Measurements from ENCODE around the gene HEBP2.

HEBP2 gene

DNA sequence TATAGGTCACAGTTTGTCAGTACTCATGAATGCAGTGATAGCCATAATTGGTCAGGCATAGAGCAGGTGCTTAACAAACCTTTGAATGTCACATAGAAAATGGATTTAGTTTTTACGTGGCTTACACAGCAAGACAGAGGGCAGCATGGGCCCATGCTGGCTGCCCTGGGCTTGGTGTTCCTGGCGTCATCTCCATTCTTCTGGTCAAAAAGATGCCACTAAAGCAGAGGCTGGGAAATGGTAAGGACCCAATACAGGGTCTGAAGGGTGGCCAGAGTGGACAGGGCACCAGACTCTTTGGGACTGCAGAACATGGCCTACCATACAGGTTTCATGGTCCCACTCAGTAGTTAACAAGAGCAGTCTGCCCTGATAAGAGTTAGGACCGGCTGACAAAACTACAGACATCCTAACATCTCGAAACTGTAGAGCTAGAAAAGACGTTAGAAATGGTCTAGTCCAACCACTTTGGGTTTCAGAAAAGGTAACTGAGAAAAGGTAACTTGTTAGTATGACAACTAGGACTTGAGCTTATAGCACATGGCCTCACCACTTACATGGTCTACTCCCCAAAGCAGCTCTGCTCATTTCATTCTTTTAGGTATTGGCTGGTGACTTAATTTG is 22.6 kb downstream of the HEBP2 start:
- DNase-seq (ENCODE audit: insufficient read length, low spot score) (no peak), FAIRE-seq (no peak)
- TF ChIP-seq, protein P1, sequence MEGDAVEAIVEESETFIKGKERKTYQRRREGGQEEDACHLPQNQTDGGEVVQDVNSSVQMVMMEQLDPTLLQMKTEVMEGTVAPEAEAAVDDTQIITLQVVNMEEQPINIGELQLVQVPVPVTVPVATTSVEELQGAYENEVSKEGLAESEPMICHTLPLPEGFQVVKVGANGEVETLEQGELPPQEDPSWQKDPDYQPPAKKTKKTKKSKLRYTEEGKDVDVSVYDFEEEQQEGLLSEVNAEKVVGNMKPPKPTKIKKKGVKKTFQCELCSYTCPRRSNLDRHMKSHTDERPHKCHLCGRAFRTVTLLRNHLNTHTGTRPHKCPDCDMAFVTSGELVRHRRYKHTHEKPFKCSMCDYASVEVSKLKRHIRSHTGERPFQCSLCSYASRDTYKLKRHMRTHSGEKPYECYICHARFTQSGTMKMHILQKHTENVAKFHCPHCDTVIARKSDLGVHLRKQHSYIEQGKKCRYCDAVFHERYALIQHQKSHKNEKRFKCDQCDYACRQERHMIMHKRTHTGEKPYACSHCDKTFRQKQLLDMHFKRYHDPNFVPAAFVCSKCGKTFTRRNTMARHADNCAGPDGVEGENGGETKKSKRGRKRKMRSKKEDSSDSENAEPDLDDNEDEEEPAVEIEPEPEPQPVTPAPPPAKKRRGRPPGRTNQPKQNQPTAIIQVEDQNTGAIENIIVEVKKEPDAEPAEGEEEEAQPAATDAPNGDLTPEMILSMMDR (IDR thresholded peaks at IDR 0.05; ENCODE audit: insufficient read depth, missing control alignments): no peak

DNA sequence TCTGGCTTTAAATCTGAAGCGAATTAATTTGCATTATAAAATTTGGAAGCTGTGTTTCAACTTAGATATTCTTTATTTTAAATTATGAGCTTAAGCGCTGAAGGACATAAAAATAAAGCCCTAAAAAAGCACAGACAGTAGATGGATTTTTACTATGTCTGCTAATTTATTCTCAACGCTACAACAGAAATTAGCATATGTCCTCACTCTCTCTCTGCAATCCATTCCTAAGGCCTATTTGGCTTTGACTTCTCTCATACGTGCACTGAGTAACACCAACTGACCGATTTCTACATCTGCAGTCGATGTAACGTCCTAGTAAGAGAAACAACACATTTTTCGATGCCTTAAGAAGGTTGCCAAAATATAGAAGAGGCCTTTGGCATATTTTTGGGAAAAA is 23.7 kb downstream of the HEBP2 start:
- no peak for DNase-seq (ENCODE audit: insufficient read length, low spot score)
- TF ChIP-seq, protein P1 (IDR thresholded peaks at IDR 0.05; ENCODE audit: insufficient read depth, missing control alignments): no peak
- no peak for FAIRE-seq

DNA sequence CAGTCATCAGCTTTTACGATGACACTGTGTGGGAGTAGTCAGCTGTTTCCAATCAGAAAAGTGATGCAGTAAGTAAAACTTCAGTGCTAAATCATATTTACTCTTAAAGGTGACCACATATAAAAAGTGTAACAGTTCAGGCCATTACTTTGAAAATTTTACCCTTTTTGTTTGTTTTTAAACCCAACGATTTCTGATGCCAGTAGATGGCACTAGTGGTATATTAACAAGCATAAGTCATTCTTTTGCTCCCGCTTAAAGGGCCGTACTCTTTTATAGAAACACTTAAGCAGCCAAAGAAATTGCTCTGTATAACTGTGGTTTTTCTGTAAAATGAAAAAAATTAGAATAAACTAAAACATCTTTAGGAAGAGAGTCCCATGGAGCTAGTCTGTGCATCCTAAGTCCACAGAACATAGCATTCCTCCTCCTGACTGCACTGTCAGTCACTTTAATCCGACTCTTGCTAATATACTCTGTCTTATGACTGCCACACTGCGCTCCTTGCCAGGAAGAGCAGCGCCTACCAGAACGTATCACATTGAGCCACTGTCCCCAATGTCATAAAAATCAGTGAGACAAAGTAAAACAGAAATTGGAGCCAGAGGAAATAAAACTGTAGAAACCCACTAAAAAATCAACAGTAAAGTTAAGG is 25.0 kb downstream of the HEBP2 start:
- no peak for DNase-seq (ENCODE audit: insufficient read length, low spot score)
- TF ChIP-seq, protein P1 (IDR thresholded peaks at IDR 0.05; ENCODE audit: insufficient read depth, missing control alignments): peak; percentile 65
- FAIRE-seq: peak; percentile 38

DNA sequence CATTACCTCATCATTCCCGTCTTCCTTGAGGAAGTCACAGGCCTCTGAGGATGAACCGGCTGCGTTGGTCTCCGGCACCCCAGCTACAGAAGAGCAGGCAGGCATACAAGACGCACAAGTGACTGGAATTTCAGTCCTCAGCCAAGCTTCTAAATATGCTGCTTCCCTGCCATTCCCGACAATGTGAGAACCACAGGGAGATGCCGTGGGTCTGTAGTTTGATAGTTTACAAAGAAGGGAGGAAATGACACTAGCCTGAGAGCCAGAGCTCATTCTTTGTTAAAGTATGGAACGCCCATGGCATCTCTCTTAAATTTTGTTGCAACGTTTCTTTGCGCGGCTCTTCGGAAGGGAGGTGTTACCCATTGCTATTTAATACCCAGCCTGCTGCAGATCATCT is 25.7 kb downstream of the HEBP2 start:
- DNase-seq (ENCODE audit: insufficient read length, low spot score): no peak
- FAIRE-seq: no peak
- TF ChIP-seq, protein P1 (IDR thresholded peaks at IDR 0.05; ENCODE audit: insufficient read depth, missing control alignments): no peak

DNA sequence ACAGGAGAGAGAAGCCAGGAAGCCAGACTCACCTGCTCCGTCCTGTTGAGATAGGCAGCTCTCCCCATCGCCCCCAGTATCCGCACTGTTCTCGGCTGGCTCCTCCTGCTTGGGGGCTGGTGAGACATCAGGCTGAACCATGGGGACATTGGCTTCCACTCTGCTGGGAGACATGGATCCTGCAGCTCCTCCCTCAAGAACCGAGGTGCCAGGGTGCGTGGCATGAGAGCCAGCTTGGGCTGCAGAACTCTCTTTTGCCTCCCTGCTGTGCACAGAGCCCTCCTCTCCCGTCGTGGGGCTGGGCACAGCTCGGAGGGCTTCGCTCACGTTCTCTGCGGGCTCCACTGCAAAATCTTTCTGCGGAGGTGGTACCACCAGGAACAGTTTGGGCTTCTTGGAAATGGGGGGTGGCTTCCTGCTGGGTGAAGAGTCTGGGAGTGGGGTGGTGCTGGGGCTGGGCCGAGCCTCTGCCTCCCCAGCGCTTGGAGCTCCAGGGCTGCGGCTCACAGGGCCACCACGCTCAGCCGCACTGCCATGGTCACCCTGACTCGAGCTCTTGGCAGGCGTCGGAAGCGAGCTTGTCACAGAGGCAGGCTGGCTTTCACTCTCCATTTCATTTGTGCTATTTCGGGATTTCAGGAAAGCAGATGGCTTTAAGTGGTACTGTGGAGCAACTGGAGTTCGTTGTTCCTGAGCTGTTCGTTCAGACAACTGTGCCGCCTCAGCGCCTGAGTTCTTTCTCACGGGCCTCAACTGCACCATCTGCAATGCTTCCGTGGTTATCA is 26.5 kb downstream of the HEBP2 start:
- TF ChIP-seq, protein P1 (IDR thresholded peaks at IDR 0.05; ENCODE audit: insufficient read depth, missing control alignments): no peak
- DNase-seq (ENCODE audit: insufficient read length, low spot score) (no peak), FAIRE-seq (no peak)

DNA sequence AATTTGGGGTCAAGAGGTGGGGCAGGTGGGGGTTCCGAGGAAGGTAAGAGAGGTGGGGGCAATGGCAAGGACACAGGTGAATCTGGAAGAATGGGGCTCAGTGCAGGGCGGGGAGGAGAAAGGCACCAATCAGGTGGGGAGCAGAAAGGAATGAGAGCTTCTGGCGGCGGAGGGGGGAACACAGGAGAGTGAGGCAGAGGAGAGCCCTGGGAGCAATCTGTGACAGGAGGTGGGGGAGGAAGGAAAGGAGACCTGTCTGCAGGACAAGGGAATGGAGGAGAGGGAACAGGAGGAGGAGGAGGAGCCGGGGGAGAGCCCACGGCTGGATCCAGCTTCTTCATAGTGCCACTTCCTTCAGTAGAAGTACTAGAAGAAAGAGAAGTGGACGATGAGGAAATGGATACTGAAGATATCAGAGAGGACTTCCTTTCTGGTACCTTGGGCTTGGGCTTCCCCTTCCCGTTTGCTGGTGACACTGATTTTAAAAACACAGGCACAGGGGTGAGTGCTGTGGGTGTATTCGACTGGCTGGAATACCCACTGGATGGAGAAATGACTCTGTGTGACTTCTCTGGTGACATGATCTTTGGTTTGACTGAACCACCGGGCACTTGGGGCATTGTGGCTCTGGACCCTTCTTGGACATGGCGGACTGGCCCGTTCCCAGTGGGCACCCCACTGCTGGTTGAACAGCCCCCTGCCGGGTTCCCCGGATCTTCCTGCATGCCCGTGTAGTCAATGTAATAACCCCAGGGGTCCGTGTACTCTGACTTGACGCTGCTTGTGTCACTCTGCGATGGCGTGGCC is 27.4 kb downstream of the HEBP2 start:
- DNase-seq (ENCODE audit: insufficient read length, low spot score): no peak
- FAIRE-seq: no peak
- TF ChIP-seq, protein P1 (IDR thresholded peaks at IDR 0.05; ENCODE audit: insufficient read depth, missing control alignments): no peak

All from D721Med (cell line).